GM21529 (cell line): ENCODE measurements around the gene TEDC2.
"Not testable (repeated sequence)": the region's sequence is repeated elsewhere in the genome, so short reads cannot be mapped to it uniquely, and the experiment has no call there.

Experiments
- ATAC-seq: cut with Tn5 transposase; IDR thresholded peaks from one replicate; pipeline ENCODE4 v1.9.1; 2021; ENCODE audit not compliant: unreplicated experiment

Gene TEDC2

GRCh38 chr16:2475413-2476344 lies 15.8 kb downstream of the TEDC2 start:
- no peak for ATAC-seq

- ATAC-seq: no peak
Measured at GRCh38 chr16:2476345-2476720, 16.4 kb downstream of the TEDC2 start.

DNA sequence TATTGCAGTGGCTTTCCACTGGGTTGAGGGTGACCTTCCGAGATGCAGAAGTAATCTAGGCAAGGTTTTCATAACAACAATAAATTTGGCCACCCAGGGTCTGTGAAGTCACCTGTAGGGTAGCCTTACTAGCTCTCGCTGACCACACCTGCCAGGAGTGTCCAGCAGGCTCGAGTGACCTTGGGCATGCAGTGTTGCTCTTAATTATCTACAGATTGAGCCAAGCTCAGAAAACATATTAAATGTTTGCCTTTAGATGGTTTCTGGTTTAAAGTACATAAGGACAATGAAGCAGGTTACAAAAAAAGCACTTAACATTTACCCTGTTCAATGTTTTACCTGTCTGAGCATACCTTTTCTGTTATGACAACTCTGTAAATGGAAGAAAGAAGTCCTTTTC lies 16.8 kb downstream of the TEDC2 start:
- no peak for ATAC-seq

GRCh38 chr16:2477327-2477726 lies 17.4 kb downstream of the TEDC2 start:
- no peak for ATAC-seq

GRCh38 chr16:2478279-2478678 lies 18.4 kb downstream of the TEDC2 start:
- no peak for ATAC-seq

DNA sequence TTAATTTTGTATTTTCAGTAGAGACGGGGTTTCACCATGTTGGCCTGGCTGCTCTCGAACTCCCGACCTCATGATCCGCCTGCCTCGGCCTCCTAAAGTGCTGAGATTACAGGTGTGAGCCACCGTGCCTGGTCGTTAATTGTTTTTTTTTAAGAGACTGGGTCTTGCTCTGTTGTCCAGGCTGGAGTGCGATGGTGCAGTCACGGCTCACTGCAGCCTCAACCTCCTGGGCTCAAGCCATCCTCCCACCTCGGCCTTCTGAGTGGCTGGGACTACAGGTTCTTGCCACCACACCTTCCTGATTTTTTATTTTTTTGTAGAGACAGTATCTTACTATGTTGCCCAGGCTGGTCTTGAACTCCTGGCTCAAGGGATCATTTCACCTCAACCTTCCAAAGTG lies 20.1 kb downstream of the TEDC2 start:
- ATAC-seq: not testable (repeated sequence)

DNA sequence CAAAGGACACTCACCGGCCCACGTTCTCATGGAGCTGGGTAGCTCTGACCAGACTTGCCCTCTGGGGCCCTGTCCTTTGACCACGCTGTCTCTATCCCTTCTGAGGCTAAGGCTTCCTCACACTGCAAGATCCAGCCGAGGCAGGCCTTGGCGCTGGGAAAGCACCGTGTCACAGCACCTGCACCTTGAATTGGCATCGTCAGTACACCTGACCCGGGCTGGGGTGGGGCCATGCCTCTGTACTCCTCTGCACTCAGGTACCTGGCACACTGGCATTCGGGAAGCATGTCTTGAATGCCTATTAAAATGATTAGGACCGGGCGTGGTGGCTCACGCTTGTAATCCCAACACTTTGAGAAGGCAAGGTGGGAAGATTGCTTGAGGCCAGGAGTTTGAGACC lies 21.0 kb downstream of the TEDC2 start:
- no peak for ATAC-seq

DNA sequence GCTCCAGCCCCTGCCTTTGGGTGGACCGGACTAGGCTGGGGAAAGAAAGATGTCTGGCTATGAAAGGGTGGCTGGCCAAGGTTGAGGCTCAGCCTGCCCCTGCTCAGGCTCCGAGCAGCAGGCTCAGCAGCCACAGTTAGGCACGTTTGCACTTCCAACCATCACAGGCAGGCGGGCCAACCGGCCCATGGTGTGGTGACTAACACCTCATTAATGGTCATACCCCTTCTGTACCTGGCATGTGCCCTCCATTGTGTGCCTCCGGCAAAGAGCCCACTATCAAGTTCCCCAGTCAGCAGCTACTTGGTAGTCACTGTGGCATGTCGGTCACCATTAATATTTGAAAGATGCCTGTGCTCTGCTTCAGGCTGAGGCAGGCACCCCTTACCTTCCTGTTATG lies 21.8 kb downstream of the TEDC2 start:
- ATAC-seq: no peak

DNA sequence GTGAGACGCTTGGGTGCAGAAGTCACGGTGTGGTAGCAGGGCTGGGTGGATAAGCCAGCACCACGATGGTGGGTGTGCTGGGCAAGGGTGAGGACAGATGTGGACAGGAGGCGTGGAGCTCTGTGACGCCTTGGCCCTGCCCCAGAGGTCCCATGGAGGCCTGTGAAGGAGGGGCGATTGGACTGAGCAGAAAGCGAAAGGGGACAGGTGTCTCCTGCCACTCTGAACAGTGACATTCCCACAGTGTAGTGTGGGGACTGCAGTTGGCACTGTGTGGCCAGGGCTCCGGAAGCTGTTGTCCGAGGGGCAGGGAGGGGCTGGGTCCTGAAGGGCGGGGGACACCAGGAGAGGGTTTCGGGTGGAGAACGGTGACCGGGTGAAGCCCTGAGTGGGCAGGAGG lies 22.3 kb downstream of the TEDC2 start:
- no peak for ATAC-seq

DNA sequence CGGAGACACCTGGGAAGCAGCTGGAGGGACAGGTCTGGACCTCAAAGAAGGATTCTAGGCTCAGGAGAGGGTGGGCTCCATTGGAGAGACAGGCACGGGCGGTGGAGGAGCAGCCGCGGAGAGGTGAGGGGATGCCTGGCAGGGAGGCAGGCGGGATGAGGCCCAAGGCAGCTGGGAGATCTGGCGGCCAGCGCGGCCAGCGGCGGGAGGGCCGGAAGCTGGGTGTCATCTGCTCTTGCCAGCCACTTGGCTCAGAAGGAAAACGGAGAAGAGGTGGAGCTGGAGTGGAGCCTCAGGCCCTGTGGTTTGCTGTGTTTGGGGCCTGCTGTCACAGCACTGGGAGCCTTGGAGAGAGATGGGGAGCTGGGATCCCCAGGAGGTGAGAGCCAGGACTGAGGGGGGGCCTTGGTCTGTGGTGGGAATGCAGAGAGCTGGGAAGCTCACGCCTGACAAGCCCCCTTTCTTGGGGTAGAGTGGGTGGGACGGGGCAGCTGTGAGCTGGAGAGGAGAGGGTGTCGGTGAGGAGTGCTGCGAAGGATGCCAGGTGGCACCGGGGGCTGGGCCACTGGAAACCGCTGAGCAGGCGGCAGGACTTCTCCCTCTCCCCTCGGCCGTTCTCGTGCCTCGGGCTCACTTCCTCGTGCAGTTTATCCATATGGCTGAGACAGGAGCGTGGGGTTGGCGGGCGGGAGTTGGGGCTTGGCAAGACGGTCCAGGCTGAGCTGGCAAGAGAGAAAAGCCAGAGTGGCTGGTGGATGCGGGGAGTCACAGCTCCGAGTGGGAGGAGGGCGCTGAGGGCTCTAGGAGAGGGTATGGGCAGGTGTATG lies 23.0 kb downstream of the TEDC2 start:
- ATAC-seq: no peak

GRCh38 chr16:2483939-2484897 lies 24.3 kb downstream of the TEDC2 start:
- ATAC-seq: no peak

- ATAC-seq: no peak
Measured at GRCh38 chr16:2484898-2485508, 25.1 kb downstream of the TEDC2 start.

DNA sequence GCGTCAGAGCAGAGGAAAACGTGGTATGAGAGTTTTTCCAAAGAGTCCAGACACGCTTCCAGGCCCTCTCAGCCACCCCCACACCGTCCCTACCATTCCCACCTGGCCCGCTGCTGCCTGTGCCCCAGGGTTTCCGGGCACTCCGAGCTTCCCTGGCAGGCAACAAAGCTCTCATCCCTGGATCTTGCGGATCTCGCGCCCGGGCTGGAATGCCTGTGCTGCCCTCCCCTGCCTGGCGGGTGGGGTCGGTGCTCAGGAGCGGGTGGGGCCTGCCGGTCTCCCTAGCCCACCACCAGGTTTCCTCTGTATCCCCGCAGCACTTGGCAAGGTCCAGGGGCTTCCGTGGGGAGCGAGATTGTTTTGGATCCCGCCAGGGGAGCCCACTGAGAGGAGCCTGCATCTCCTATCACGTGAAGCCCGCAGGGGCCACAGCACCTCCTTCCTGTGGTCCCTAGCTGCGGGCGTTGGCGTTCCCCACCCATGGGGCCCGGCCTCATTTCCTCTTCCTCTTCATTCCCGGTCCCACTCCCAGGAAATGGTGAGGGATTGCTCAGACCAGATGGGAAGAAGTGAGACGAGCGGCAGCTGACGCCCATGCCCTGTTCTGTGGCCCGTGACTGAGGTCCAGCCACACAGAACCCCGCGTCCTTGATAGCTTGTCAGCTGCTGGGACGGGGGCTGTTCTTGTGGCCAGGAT lies 26.1 kb downstream of the TEDC2 start:
- no peak for ATAC-seq

- ATAC-seq: peak; percentile 69
Measured at GRCh38 chr16:2486645-2487516, 27.0 kb downstream of the TEDC2 start.

DNA sequence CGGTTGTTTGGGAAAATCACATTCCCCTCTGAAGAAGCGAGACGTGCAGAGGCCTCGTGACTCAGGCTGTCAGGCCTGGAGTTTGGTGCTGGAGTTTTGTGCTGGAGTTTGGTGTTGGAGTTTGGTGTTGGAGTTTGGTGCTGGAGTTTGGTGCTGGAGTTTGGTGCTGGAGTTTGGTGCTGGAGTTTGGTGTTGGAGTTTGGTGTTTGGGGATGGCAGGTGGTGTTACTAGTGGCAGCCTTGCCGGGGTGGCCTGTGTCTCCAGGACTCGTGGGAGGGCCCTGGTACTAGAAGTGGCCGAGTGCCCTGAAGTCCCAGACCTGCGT lies 27.6 kb downstream of the TEDC2 start:
- no peak for ATAC-seq

DNA sequence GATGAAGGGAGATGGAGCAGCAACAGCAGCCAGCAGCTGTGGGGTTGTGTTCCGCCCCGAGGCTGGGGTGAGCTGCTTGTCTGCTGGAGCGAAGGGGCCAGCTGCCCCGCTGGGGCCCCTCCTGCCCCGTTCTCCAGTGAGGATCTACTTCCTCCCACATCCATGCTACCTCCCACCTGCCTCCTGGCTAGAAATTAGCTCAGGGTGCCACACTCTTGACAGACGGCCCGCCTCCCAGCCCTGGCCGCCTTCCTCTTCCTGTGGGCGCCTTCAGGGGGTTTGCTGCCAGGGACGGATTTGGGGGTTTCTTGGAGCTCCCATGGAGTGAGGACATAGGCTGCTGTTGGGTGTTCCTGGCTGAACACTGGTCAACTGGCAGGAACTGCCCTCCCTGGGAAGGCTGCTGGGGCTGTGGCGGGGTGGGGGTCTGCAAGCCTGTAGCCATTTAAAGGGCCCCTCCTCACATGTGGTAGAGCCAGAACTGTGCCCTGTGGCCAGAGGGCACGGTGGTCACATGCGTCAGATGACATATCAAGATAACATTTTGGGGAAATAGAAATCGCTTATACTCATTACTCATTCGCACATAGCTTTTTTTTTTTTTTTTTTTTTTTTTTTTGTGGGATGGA lies 28.1 kb downstream of the TEDC2 start:
- ATAC-seq: no peak

DNA sequence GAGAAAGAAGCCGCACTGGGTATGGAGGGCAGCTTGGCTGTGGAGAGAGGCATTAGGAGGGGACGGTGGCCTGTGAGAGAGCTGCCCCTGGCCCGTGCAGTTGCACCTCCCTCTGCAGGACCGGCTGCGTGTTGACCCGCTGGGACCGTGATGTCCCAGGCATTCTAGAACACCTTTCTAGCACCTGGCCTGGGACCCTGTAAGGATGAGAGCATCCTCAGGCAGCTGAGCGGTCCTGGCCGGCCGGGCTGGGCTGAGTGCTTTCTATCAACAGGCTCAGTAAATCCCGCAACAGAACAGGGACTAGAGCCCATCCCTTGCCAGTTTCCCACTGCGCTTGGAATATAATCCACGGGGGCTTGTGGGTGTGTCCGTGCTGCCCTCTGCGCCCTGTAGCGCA lies 29.7 kb downstream of the TEDC2 start:
- no peak for ATAC-seq

DNA sequence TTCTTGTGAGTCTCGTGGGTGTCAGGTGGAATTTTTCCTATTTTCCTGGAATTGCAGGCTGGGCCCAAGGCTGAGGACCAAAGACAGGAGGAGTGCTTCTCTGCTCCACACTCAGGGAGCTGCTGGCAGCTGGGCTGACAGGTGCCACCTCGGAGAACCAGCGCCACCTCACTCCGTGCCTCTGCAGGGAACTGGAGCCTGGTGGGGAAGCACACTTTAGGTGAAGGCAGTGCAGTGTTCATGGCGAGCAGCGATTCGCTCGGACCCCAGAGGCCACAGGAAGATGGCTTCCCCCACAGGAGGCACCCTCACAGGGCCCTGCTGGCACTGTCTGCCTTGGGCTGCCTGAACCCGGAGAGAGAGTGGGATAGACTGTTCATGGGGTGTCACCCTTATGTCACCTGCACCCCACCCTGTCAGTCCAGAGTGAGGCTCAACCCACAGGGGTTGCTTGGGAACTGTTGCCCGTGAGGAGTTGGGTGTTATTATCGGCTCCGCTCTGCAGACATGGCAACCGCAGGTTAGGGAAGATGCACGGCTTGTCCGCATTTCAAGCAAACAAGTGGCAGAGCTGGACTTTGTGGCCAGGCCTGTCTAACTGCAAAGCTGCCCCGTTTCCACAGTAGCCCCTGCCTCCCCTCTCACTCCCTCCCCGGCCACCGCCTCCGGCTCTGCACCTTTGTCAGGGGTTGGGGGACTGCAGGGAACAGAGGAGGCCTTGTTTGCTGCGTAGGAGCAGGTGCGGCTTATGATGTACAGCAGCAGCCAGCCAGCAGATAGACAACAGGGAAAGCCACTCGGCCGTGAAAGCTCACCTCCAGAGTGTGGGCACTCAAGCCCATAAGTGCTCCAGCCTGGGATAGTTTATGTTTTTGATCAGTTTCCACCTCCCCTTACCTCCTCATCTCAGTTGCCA lies 30.5 kb downstream of the TEDC2 start:
- ATAC-seq: no peak
